Inflammatory macrophage (primary cell): ENCODE data around the gene CD300LB.
"Not testable (repeated sequence)": the region's sequence is repeated elsewhere in the genome, so short reads cannot be mapped to it uniquely, and the experiment has no call there.

ENCODE experiments used
- DNase-seq, 2 donors: peaks; one replicate each; pipeline ENCODE4 v3.0.0-alpha.2; 2020 to 2022

CD300LB gene

DNA sequence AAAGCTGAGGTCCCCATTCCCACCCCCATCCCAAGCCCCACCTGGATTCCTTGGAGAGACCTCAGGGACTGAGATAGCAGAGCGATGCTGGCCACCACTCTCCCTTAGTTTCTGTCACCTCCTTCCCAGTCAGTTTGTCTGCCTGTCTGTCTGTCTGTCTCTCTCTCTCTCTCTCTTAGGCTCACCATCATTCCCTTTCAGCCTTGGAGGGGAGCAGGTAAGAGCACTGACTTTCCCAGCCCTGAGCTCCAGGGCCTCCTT, 5.9 kb downstream of the CD300LB start:
- DNase-seq: no peak

DNA sequence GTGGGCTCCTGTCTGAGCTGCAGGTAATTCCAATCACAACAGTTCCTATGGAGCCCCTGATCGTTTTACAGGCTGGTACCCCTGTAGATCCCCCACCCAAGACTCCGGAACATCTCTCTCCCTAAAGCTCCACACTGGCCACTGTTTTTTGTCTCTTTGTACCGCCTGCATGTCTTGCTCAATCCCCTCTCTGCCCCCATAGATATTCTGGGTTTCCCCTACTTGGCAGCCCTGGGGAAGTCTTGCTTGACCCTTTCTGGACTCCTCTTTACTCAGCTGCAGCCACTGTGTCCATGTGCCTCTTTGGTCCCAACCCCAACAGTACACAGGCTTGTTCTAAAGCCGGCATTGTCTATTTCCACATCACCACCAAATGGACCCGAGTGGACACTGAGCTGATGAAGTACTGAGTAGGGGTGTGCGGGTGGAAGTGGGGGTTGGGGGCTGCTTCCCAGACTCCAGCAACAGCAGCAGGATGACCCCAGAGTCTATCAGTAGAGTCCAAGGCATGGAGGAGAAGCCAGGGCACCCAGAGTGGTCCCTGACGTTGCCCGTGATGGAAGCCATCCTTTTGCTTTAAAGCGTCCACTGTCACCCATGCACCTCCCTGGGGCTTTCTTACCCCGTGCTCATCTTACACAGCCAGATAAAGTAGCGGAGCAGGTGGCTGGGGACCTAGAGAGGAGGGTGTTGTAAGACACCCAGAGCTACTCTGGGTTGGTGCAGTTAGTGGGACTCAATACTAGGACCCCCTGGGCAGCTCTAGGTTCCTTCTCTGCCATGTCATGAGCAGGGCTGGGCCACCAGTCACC, 6.4 kb downstream of the CD300LB start:
- peak; percentile 56 to 78 for DNase-seq

DNA sequence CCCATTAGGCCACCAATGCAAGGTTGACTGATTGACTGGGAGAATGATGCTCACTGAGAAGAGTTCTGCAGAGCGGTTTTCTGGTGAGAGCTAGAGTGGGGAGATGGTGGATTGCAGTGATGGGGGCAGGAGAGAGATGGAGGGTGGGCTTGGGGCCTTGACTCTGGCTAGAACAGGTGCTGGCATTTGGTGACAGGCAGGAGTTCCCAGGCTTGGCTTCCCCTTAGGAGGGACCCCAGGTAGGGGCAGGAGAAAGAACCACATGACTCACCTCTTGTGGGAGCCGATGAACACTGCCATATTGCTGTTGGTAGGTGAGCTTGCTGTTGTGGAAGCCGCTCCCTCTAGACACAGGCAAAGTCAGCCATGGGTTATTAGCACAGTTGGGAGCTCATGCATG, 8.0 kb downstream of the CD300LB start:
- no peak for DNase-seq

DNA sequence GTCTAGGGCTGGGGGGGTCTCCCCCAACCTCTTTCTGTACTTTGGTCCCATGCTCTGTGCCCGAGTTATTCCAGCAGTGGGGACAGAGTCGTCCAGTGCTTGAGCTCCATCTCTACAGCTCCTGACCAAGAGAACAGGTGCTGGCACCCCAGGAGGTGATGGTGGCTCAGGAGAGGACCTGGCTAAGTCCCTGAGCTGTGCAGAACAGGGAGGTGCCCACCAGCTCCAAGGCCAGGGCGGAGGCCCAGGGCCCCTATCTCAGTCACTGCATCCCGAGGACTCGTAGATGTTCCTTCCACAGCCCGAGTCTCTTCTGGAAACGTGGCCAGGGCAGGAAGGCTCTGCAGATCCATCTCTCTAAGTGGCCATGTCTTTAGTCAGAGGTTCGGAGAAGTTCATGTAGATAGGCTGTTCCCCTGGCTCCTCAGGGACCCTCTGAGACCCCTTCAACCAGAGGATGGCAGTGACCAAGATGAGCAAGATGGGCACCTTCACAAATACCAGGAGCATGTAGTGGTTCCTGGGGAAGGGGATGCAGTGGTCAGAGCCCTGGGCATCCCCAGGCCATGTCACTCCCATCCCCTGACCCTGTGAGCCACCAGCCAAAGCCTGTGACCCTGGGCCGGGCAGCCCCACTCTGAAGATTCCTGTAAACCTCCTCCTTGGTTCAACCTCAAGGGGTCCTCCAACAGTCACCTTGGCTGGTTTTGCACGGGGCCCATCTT, 8.7 kb downstream of the CD300LB start:
- no peak for DNase-seq

DNA sequence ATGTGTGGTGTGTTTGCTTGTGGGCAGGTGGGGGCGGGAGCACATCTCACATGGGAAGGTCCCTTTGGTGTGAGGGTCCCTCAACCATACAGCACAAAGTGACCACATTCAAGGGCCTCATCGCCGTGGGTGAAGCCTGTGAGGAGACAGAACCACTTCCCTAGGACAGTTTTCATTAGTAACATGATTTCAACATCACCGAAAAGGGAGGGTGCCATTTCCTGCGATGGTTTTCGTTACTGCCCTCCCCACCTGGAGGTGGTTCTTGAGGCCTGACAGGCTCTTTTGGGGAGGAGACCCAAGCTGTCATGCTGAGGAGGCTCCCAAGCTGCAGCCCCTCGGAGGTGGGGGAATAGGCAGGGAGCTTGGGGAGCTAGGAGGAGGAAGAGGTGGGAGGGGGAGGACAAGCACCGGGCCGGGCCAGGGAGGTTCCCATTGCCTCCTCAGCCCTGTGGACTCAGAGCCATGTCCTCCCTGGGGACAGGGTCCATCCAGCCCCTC, 9.5 kb downstream of the CD300LB start:
- DNase-seq: peak; percentile 83 to 92

DNA sequence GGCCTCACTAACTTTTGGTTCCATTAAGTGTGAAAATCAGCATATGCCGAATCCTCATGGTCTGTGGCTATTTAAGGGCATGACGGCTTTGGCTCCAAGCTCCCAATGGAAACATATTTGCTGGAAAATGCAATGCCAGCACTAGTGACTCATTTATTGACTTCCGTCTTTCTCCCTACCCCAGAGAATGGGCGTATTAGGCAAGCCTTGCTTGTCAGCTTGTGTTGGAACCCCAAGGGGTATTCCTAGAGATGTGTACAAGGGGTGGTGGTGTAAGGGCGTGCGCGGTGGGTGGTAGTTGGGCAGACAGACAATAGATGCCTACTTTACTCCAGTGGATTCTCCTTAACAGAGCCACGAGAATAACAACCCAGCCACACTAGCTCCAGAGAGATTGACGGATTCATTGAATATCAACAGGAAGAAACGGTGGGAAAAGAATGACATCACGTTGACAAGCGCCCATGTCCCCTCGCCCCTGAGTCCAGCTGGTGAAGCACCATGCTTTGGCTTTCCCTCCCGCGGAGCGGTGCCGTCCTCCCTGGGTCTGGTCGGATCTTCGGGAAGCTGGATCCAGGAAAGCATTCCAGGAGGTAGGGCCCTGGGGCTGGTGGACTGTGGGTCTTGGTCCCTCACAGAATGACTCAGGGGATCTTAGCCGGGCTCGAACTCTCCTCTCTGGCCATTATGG, 10.3 kb downstream of the CD300LB start:
- DNase-seq: peak; percentile 96 to 97

DNA sequence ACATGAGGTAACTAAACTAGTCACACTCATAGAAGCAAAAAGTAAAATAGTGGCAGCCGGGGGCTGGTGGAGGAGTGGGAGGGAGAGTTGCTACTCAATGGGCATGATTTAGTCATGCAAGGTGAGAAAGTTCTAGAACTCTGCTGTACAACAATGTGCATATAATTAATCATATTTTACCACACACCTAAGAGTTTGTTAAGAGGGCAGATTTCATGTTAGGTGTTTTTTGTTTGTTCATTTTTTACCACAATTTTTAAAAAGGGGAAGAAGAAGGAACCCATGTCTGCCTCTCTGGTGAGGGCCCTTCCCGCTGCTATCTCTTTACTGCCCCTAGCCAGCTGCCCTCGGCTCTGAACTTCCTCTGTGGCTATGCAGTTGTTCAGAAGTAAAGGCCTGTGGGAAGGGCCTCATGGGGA, 11.2 kb downstream of the CD300LB start:
- DNase-seq: peak; percentile 78 to 80

DNA sequence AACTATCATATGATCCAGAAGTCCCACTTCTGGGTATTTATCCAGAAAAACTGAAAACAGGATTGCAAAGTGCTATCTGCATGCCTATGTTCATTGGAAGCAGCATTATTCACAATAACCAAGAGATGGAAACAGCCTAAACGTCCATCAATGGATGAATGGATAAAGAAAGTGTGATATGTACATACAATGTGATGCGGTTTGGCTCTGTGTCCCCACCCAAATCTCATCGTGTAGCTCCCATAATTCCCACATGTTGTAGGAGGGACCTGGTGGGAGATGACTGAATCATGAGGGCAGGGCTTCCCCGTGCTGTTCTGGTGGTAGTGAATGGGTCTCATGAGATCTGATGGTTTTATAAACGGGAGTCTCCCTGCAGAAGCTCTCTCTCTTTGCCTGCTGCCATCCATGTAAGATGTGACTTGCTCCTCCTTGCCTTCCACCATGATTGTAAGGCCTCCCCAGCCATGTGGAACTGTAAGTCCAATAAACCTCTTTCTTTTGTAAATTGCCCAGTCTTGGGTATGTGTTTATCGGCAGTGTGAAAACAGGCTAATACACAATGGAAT, 12.8 kb downstream of the CD300LB start:
- not testable (repeated sequence) for DNase-seq

DNA sequence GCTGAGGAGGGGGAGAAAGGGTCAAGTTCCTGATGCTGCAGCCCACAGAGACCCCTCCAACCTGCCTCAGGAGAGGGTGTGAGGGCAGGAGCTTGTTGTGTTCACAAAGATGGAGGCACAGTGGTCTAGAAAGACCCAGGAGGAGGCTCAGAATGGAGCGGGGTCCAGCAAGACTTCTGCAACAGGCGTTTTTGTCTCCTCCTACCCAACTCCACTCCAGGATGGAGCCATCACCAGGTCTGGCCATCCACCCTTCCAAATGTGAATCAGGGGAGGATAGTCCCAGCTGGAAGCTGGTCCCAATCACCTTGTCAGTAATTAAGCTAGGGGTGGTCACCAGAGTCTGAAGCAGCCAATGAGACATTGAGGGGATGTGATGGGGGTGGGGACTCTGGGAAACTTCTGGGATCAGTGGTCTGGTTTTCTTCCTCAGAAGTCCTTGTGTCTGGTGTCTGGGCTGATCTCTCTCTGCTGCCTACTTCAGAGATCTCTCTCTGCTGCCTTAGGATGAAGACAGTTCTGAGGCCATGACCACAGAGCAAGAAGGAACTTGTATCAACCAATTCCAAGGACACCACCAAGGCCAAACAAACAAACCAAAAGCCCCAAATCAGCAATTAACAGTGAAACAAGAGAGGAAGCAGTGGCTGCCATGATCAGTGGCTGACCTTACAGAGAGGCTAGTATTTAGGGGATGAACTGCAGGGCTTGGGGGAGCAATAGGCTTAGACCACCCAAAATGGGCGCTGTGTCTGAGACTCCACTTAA, 14.5 kb downstream of the CD300LB start:
- DNase-seq: peak; percentile 40 to 56

DNA sequence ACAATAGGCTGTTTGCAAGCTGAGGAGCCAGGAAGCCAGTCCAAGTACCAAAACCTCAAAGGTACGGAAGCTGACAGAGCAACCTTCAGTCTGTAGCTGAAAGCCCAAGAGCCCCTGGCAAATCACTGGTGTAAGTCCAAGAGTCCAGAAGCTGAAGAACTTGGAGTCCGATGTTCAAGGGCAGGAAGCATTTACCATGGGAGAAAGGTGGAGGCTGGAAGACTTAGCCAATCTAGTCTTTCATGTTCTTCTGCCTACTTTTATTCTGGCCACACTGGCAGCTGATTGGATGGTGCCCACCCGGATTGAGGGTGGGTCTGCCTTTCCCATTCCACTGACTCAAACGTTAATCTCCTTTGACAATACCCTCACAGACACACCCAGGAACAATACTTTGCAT, 15.3 kb downstream of the CD300LB start:
- DNase-seq: no peak

DNA sequence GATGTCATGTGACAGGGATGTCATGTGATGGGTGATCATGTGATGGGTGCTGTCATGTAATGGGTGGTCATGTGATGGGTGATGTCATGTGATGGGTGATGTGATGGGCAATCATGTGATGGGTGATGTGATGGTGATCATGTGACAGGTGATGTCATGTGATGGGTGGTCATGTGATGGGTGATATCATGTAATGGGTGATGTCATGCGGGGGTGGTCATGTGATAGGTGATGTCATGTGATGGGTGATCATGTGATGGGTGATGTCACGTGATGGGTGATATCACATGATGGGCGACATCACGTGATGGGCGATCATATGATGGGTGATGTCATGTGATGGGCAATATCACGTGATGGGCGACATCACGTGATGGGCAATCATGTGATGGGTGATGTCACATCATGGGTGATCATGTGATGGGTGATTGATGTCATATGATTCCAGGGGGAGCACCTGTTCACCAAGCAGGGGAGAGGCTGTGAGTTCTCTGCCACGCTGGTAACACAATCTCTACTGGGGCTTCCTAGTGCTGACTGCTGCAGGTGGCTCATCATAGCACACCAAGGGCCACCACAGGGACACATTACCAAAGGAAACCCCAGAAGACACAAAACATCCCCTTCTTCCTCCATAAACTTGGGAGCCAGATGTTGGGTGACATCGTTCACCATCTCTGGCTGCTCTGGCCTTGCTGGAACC, 16.5 kb downstream of the CD300LB start:
- DNase-seq: peak; percentile 59 to 69

DNA sequence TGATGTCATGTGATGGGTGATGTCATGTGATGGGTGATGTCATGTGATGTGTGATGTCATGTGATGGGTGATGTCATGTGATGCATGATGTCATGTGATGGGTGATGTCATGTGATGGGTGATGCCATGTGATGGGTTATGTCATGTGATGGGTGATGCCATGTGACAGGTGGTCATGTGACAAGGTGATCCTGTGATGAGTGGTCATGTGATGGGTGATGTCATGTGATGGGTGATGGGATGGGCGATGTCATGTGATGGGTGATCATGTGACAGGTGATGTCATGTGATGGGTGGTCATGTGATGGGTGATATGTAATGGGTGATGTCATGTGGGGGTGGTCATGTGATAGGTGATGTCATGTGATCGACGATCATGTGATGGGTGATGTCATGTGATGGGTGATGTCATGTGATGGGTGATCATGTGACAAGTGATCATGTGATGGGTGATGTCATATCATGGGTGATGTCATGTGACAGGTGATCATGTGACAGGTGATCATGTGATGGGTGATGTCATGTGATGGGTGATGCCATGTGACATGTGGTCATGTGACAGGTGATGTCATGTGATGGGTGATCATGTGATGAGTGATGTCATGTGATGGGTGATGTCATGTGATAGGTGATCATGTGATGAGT, 17.2 kb downstream of the CD300LB start:
- peak; percentile 68 to 78 for DNase-seq

DNA sequence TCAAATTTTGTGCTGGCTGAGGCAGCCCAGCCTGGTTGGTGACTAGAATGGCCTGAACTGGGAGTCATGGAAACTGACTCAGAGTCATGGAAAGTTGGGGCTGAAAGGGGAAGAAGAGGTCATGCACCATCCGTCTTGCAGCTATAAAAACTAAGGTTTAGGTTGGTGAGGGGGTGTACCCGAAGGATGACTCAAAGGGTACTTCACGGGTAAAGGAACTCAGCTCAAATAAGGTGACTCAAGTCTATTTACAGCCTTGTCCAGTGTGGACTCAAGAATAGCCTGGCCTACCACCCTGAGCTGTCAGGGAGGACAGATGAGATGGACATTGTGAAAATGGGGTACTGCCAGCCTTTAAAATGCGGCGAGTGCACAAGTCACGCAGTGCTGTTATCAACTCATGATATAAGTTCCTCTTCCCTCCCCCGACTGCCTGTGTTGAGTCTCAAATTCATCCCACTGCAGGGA, 18.6 kb downstream of the CD300LB start:
- DNase-seq: peak; percentile 95 to 98

DNA sequence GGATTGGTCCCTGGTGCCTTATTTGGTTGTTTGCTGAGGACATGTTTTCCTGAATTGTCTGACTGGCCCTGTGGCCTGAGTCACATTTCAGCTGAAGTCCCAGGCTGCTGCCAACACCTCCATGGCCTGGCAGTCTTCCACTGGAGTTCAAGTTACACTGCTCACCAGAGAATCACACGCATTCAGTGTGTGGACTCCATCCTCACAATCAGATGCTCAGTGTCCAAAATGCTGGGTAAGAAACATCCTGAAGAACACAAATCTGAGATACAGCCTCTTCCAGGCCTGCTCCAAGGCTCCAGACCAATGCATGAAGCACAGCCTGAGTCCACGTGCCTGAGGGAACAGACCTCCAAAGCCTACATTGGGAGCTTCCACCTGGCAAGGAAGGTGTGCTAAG, 19.2 kb downstream of the CD300LB start:
- DNase-seq: peak in 1 of 2 donors; percentile 53

DNA sequence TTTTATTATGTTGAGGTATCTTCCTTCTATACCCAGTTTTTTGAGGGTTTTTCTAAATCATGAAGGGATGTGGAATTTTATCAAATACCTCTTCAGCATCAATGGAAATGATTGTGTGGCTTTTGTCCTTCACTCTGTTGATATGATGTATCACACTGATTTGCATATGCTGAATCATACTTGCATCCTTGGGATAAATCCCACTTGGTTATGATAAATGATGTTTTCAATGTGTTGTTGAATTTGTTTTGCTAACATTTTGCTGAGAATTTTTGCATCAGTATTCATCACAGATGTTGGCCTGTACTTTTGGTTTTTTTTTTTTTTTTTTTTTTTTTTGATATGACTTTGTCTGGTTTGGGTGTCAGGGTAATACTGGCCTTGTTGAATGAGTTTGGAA, 23.1 kb downstream of the CD300LB start:
- no peak for DNase-seq

DNA sequence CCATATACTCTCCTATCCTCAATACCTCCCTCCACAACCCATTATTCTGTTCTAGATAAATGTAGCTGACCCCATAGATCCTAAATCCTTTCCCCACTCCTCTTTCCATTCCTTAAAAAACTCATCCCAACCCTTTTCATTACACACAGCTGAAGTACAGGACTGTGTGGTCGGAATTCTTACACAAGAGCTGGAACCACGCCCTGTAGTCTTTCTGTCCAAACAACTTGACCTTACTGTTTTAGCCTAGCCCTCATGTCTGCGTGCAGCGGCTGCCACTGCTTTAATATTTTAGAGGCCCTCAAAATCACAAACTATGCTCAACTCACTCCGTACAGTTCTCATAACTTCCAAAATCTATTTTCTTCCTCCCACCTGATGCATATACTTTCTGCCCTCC, 27.3 kb downstream of the CD300LB start:
- peak; percentile 35 to 40 for DNase-seq

DNA sequence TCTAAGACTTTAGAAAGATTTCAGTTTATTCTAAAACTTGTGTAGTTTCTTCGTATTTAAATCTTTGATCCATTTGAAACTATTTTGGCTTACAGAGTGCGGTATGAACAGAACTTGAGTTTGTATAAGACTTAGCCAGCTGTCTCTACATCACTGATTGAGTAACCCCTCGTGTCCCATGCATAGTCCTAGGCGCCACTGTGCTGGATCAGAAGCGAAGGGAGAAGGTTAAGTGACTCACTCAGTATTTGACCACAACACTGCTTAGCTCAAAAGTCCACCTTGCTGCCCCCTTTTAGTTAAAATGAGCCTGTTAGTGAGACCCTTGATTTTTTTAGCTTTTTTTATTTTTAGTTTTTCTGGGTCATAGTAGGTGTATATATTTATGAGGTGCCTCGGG, 28.4 kb downstream of the CD300LB start:
- DNase-seq: peak; percentile 58 to 70

DNA sequence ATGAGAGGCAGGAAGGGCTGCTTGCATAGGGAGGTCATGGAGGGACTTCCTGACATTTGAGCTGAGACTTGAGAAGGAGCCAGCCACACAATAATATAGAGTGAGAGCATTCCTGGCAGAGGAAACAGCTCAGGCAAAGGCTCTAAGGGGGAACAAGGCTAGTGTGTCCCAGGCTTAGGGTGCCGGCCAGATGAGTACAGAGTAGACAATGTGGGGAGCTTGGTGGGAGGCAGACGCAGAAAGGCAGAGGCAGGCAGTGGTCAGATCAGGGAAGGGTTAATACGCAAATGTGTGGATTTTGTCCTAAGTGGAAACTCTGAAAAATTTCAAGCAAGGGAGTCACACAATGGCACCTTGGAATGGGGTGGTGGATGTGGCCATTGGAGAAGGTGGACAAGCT, 31.3 kb downstream of the CD300LB start:
- no peak for DNase-seq

DNA sequence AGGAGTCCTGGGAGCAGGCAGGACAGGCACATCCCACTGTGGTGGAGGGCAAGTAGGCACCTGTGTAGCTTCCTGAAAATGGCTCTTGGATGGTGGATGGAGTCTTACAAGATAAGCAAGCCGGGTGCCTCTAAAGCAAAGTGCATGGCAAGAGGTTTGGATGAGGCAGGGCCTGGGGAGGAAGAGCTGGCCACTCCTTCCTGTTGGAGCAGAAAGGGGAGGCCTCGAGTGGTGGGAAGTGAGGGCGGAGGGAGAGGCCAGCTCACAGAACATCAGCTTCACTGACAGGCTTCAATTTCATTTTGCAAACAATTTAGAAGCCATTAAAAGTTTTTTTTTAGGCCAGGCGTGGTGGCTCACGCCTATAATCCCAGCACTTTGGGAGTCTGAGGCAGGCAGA, 33.8 kb downstream of the CD300LB start:
- DNase-seq: peak; percentile 31 to 56

DNA sequence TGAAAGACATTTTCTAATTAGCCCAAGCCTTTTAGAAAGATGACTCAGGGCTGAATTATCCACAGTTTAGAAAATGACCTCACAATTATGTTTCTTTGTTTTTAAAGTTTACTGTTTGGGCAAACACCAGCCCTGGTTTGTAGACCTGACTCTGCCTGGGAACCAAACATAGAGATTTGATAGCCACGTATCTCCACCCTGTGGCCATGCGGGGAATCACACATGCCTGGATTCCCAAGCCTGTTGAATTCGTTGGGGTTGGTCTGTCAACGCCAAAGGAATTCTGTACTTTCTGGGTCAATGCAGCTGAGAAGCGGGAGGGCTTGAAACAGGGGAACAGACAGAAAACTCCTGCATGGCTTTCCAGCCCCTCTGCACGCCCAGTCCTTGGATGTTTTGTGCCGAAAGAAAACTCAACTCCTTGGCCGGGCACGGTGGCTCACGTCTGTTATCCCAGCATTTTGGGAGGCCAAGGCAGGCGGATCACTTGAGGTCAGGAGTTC, 37.9 kb downstream of the CD300LB start:
- peak; percentile 81 to 84 for DNase-seq

DNA sequence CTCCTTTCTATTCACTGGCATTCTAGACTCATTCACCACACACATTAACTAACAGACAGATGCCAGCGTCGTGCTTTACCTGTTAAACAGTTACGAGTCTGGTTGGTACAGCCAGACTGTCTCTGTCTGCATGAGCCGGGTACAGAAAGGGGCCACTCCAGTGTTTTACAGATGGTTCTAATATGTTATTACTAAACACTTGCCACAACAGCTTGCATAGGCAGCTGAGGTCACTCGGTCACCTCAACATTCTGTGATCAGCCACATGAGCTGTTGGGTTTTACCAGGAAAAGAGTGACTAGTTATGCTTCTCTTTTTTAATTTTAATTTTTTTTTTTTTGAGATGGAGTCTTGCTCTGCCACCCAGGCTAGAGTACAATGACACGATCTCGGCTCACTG, 39.6 kb downstream of the CD300LB start:
- DNase-seq: peak; percentile 88 to 91
